ENCODE results near the gene HDAC2.
"Not testable (repeated sequence)": the region's sequence is repeated elsewhere in the genome, so short reads cannot be mapped to it uniquely, and the experiment has no call there.

The HDAC2 gene

GRCh38 chr6:113970805-113971676 is at the start of gene HDAC2:
Gene HDAC2, minus strand, starts transcription at chr6:113971148. Its CDS starts 240 bp downstream, at chr6:113970908.
- peak; percentile 88 for DNase-seq (ENCODE audit: low spot score)

- no peak for DNase-seq (ENCODE audit: low spot score)
Observed at GRCh38 chr6:114020196-114020595, 49.2 kb upstream of the HDAC2 start.

GRCh38 chr6:114017146-114017545 is 46.2 kb upstream of the HDAC2 start:
- not testable (repeated sequence) for DNase-seq (ENCODE audit: low spot score)

- not testable (repeated sequence) for DNase-seq (ENCODE audit: low spot score)
Observed at GRCh38 chr6:114014106-114014505, 43.2 kb upstream of the HDAC2 start.

- DNase-seq (ENCODE audit: low spot score) = not testable (repeated sequence)
Observed at GRCh38 chr6:114011486-114011885, 40.5 kb upstream of the HDAC2 start.

- DNase-seq (ENCODE audit: low spot score) = no peak
Observed at GRCh38 chr6:114010540-114010939, 39.6 kb upstream of the HDAC2 start.

GRCh38 chr6:114009192-114009591 is 38.2 kb upstream of the HDAC2 start:
- DNase-seq (ENCODE audit: low spot score) = no peak

GRCh38 chr6:114008331-114008730 is 37.4 kb upstream of the HDAC2 start:
- DNase-seq (ENCODE audit: low spot score) = no peak

GRCh38 chr6:114007516-114007915 is 36.6 kb upstream of the HDAC2 start:
- DNase-seq (ENCODE audit: low spot score) = no peak

GRCh38 chr6:114001354-114001753 is 30.4 kb upstream of the HDAC2 start:
- DNase-seq (ENCODE audit: low spot score) = no peak

GRCh38 chr6:114000069-114000468 is 29.1 kb upstream of the HDAC2 start:
- no peak for DNase-seq (ENCODE audit: low spot score)

- DNase-seq (ENCODE audit: low spot score) = no peak
Observed at GRCh38 chr6:113999284-113999683, 28.3 kb upstream of the HDAC2 start.

- DNase-seq (ENCODE audit: low spot score) = peak; percentile 89
Observed at GRCh38 chr6:113998811-113999210, 27.9 kb upstream of the HDAC2 start.

GRCh38 chr6:113997116-113997515 is 26.2 kb upstream of the HDAC2 start:
- DNase-seq (ENCODE audit: low spot score) = no peak

- peak; percentile 92 for DNase-seq (ENCODE audit: low spot score)
Observed at GRCh38 chr6:113995634-113996033, 24.7 kb upstream of the HDAC2 start.

GRCh38 chr6:113994934-113995342 is 24.0 kb upstream of the HDAC2 start:
- DNase-seq (ENCODE audit: low spot score) = peak; percentile 96

GRCh38 chr6:113989675-113990074 is 18.7 kb upstream of the HDAC2 start:
- no peak for DNase-seq (ENCODE audit: low spot score)

GRCh38 chr6:113982675-113983074 is 11.7 kb upstream of the HDAC2 start:
- not testable (repeated sequence) for DNase-seq (ENCODE audit: low spot score)

GRCh38 chr6:113982055-113982550 is 11.2 kb upstream of the HDAC2 start:
- DNase-seq (ENCODE audit: low spot score) = no peak

- no peak for DNase-seq (ENCODE audit: low spot score)
Observed at GRCh38 chr6:113980937-113981554, 10.1 kb upstream of the HDAC2 start.

GRCh38 chr6:113979937-113980336 is 9.0 kb upstream of the HDAC2 start:
- peak; percentile 10 for DNase-seq (ENCODE audit: low spot score)

GRCh38 chr6:113978084-113978675 is 7.2 kb upstream of the HDAC2 start:
- no peak for DNase-seq (ENCODE audit: low spot score)

GRCh38 chr6:113976806-113977205 is 5.9 kb upstream of the HDAC2 start:
- no peak for DNase-seq (ENCODE audit: low spot score)

Data from Ammon's horn (tissue), 1 donor.